ENCODE measurements around the gene ATXN7L1.

GRCh38 chr7:105916603-105917002, 40.2 kb upstream of the ATXN7L1 start:
- TF ChIP-seq, protein P1, sequence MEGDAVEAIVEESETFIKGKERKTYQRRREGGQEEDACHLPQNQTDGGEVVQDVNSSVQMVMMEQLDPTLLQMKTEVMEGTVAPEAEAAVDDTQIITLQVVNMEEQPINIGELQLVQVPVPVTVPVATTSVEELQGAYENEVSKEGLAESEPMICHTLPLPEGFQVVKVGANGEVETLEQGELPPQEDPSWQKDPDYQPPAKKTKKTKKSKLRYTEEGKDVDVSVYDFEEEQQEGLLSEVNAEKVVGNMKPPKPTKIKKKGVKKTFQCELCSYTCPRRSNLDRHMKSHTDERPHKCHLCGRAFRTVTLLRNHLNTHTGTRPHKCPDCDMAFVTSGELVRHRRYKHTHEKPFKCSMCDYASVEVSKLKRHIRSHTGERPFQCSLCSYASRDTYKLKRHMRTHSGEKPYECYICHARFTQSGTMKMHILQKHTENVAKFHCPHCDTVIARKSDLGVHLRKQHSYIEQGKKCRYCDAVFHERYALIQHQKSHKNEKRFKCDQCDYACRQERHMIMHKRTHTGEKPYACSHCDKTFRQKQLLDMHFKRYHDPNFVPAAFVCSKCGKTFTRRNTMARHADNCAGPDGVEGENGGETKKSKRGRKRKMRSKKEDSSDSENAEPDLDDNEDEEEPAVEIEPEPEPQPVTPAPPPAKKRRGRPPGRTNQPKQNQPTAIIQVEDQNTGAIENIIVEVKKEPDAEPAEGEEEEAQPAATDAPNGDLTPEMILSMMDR (IDR thresholded peaks at IDR 0.05) = no peak
- no peak for TF ChIP-seq POLR2AphosphoS5 (IDR thresholded peaks at IDR 0.05)
- TF ChIP-seq POLR2A (IDR thresholded peaks at IDR 0.05) = no peak
